ENCODE data around the gene CASZ1. TPM values are rescaled to one million over a fixed set of nuclear protein-coding genes. Genes with fewer than 3 reads are reported as not detected.

CASZ1 gene
- total RNA-seq, 4 donors from 2014 or later = 106 to 229 (median 160) TPM

DNA sequence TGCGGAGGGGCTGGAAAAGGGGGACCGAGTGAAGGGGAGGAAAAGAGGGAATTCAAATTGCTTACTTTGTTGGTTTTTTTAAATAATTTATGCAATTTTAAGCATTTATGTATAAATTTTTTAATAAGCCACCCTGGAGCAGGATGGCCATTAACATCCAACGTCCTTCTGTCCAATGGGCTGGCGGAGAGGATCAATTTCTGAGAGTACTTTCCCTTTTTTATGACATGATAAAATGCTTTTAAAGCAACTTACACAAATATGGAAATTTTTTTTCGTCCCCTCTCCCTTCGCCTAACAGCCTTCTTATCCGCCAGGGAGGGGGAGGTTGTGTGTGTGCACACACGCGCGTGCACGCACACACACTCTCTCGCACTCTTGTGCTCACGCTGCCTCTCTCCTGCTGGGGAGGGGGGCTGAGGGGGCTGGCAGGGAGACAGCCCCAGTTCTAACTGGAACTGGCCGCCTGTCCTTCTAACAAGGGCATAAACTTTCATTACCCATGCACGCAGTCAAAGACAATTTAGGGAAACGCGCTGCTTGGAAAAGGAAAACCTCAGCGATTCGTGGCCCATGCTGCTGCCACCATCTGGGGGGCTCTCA lies 123.2 kb downstream of the CASZ1 start:
- no peak for DNase-seq (ENCODE audit: low spot score in 2 of 2)
- Histone ChIP-seq H3K27ac (no peak overlapping the region), H3K9me3 (no peaks in the 10 kb centered on the region), H3K4me3 (no peak overlapping the region), H3K4me1 (peaks cover 20% of the 10 kb centered on the region), H3K27me3 (no peaks in the 10 kb centered on the region), H3K36me3 (no peaks in the 10 kb centered on the region)
- TF ChIP-seq POLR2A (IDR thresholded peaks at IDR 0.05) (no peak), CTCF (IDR thresholded peaks at IDR 0.05) (no peak), POLR2AphosphoS5 (IDR thresholded peaks at IDR 0.05) (no peak), EP300 (IDR thresholded peaks at IDR 0.05) (no peak)
- WGBS = 92% methylated on average over 17 of the region's 19 CpGs

- H3K27ac ChIP-seq = no peak overlapping the region
- H3K9me3 ChIP-seq = no peaks in the 10 kb centered on the region
- H3K4me3 ChIP-seq = no peak overlapping the region
- no peak for DNase-seq (ENCODE audit: low spot score in 2 of 2)
- TF ChIP-seq POLR2A (IDR thresholded peaks at IDR 0.05) = no peak
- TF ChIP-seq CTCF (IDR thresholded peaks at IDR 0.05) = no peak
- no peak for TF ChIP-seq POLR2AphosphoS5 (IDR thresholded peaks at IDR 0.05)
- no peak for TF ChIP-seq EP300 (IDR thresholded peaks at IDR 0.05)
- H3K4me1 ChIP-seq = peaks cover 23% of the 10 kb centered on the region
- no peaks in the 10 kb centered on the region for H3K27me3 ChIP-seq
- 83% methylated on average over 35 of the region's 35 CpGs for WGBS
- no peaks in the 10 kb centered on the region for H3K36me3 ChIP-seq
Observed at GRCh38 chr1:10672343-10673050, 123.9 kb downstream of the CASZ1 start.

DNA sequence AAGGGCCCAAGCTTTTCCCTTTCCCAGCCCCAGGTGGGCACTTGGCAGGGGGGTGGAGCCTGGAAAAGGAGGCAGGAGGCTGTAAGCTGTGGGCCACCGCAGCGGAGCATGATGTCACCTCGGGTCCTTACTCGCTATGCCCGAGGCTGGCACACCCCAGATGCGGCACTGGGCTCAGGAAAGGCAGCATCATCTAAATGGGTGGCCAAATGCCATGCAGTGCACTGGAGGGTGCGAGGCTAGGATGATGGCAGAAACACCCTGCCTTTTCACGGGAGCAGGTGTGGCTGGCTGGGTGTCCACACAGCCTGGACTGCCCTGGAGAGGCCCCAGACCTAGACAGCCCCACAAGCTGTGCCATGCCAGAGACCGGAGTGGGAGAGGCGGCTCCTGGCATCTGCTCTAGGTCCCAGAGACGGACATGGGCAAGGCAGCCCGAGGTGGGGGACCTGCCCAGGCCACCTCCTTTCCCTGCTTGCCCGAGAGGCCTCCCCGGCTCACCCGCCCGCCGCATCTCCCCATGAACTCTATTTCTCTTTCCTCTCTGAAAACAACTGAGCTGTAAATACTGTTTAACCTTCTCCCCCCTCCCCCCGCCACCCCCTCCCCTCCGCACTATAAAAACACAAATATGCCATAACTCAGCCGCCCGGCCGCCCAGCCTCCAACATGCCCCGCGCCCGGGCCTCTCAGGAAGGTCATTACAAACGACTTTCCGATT lies 124.7 kb downstream of the CASZ1 start:
- no peaks in the 10 kb centered on the region for H3K27me3 ChIP-seq
- H3K9me3 ChIP-seq = no peaks in the 10 kb centered on the region
- no peak for DNase-seq (ENCODE audit: low spot score in 2 of 2)
- WGBS = 83% methylated on average over 18 of the region's 27 CpGs
- H3K27ac ChIP-seq = no peak overlapping the region
- H3K36me3 ChIP-seq = no peaks in the 10 kb centered on the region
- H3K4me1 ChIP-seq = peaks cover 25% of the 10 kb centered on the region
- no peak overlapping the region for H3K4me3 ChIP-seq
- TF ChIP-seq POLR2AphosphoS5 (IDR thresholded peaks at IDR 0.05) = no peak
- no peak for TF ChIP-seq POLR2A (IDR thresholded peaks at IDR 0.05)
- TF ChIP-seq EP300 (IDR thresholded peaks at IDR 0.05) = no peak
- TF ChIP-seq CTCF (IDR thresholded peaks at IDR 0.05) = no peak

DNA sequence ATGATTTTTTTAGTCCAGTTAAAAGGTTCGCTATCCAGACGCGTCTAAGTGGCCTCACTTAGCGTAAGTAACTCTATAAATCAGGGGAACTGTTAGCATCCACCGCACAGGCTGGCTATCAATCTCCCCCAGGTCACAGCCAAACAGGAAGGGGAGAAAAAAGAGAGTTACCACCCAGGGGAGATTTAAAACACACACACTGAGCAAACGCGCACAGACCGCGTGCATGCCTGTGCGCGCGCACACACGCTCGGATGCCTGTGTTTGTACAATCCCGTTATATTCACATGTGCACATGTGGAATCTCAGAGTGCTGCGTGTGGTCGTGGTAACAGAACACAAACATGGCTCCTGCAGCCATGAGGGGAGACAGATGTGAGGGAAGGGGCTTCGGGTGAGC lies 125.4 kb downstream of the CASZ1 start:
- no peaks in the 10 kb centered on the region for H3K36me3 ChIP-seq
- TF ChIP-seq POLR2A (IDR thresholded peaks at IDR 0.05) = no peak
- no peak for TF ChIP-seq EP300 (IDR thresholded peaks at IDR 0.05)
- TF ChIP-seq POLR2AphosphoS5 (IDR thresholded peaks at IDR 0.05) = no peak
- no peak for TF ChIP-seq CTCF (IDR thresholded peaks at IDR 0.05)
- no peaks in the 10 kb centered on the region for H3K9me3 ChIP-seq
- DNase-seq (ENCODE audit: low spot score in 2 of 2) = no peak
- WGBS = 50% methylated on average over 17 of the region's 18 CpGs
- H3K4me3 ChIP-seq = no peak overlapping the region
- peaks cover 32% of the 10 kb centered on the region for H3K4me1 ChIP-seq
- no peaks in the 10 kb centered on the region for H3K27me3 ChIP-seq
- H3K27ac ChIP-seq = no peak overlapping the region

DNA sequence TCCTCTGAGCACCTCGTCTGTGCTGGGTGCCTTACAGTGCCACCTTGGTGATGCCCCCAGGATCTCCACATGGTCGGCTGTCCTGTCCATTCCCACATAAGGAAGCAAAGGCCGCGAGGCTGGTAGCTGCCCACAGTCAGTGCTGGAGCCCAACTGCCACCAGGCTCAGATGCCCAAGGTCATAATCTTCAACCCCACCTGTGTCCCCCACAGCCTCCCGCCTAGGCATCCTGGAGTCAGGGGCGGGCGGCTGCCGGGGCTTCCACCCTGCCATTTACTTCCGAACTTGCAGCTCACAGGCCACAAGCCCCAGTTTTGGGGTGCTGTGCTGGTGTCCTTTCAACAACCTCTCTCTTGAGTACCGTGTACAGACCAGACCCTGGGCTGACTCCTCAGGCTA lies 126.3 kb downstream of the CASZ1 start:
- Histone ChIP-seq H3K36me3 (peaks cover 3% of the 10 kb centered on the region), H3K9me3 (no peaks in the 10 kb centered on the region), H3K4me1 (peaks cover 38% of the 10 kb centered on the region), H3K27ac (no peak overlapping the region), H3K27me3 (no peaks in the 10 kb centered on the region), H3K4me3 (no peak overlapping the region)
- WGBS = 83% methylated on average over 10 of the region's 10 CpGs
- no peak for DNase-seq (ENCODE audit: low spot score in 2 of 2)
- TF ChIP-seq CTCF (IDR thresholded peaks at IDR 0.05) (no peak), EP300 (IDR thresholded peaks at IDR 0.05) (no peak), POLR2AphosphoS5 (IDR thresholded peaks at IDR 0.05) (no peak), POLR2A (IDR thresholded peaks at IDR 0.05) (no peak)
